Pancreas (tissue), 10 donors: ENCODE results near the gene PKD1L1. TPM values are rescaled to one million over a fixed set of nuclear protein-coding genes. Genes with fewer than 3 reads are reported as not detected.
A peak's percentile ranks its signal among the peaks of the same experiment; 100 is the strongest.

Source experiments
- ATAC-seq, 4 donors: fragments of 200-7000 bp; cut with Tn5 transposase; one replicate each; pipeline versions ENCODE4 v1.8.0 to v1.9.1; 2020; ENCODE audit warnings: mild to moderate bottlenecking in 4 of 4, moderate library complexity in 4 of 4
- DNase-seq, 6 donors: peaks; one replicate each; pipeline ENCODE4 v3.0.0-alpha.2; 2020
- FAIRE-seq: peaks from 2 replicates; lab custom pipeline; 2012; peaks lifted over from hg19 to GRCh38; lab: Jason Lieb, UNC
- H3K27ac ChIP-seq, 4 donors: fragments of 200-600 bp; sonication (generic); 1 replicate in 3 of 4; 2 replicates in 1 of 4; pipeline versions ENCODE4 v1.5.0 to v1.8.0; 2020
- H3K27me3 ChIP-seq, 4 donors: fragments of 200-600 bp; one replicate each; pipeline ENCODE4 v1.8.0; 2021
- H3K36me3 ChIP-seq, 3 donors: fragments of 200-600 bp; sonication (generic) in 1 of 3; one replicate each; pipeline versions ENCODE4 v1.5.0 to v1.8.0; 2020 to 2021
- H3K4me1 ChIP-seq, 3 donors: fragments of 200-600 bp; one replicate each; pipeline ENCODE4 v1.8.0; 2021
- H3K4me3 ChIP-seq, 4 donors: fragments of 200-600 bp; sonication (generic) in 2 of 4; one replicate each; pipeline versions ENCODE4 v1.5.0 to v1.8.0; 2020 to 2021
- H3K9me3 ChIP-seq, 4 donors: fragments of 200-600 bp; one replicate each; pipeline ENCODE4 v1.8.0; 2021
- CTCF ChIP-seq, 4 donors: fragments of 200-600 bp; sonication (generic) in 3 of 4; IDR thresholded peaks; one replicate each; pipeline versions ENCODE4 v1.5.0 to v1.8.0; 2021; ENCODE audit warnings: antibody characterized with exemption in 4 of 4
- WGBS, 2 donors: extraction: QIAGEN DNeasy Blood & Tissue Kit; methylation state at CpG; one replicate each; pipeline ENCODE4 v1.1.7; 2013; 5-methylcytosine and 5-hydroxymethylcytosine counted together
- intact Hi-C, 3 donors: fragments of 100-400 bp; cut with DNase I; formaldehyde crosslinking; loops; one replicate each; pipeline versions ENCODE4 v1.11.1 to v1.14.2; 2022
- polyA plus RNA-seq, 2 donors: library from polyadenylated mRNA; stranded (reverse); fragments of 200-250 nt; gene quantifications; one replicate each; pipeline ENCODE4 v1.2.3, GENCODE V29; 2013
- total RNA-seq, 6 donors: library from RNA; stranded (reverse); fragmentation: NEBNext Ultra II Directional in 4 of 6; extraction: Animal tissue kit (Norgen Biotek cat#: 25700) in 4 of 6; gene quantifications; one replicate each; pipeline versions ENCODE4 v1.2.1 to v1.2.4, GENCODE V29; 2021 to 2023
- donor health status: healthy with polysubstance abuse.
- donor health status: DM: no; HTN: no; CAD: no; lungs with moderate emphysema.
- donor health status: DM: no; HTN: no; CAD: no.
- donor health status: control.
- donor health status: control.
- donor health status: Bipolar disorder and iron deficiency.
- donor health status: DM: yes; HTN: yes; CAD: no.
- donor health status: DM: no; HTN: no; CAD: no.
- donor health status: DM: no; HTN: no; CAD: no.
- donor health status: DM: yes; HTN: yes; CAD: no.

PKD1L1 gene
- total and polyA plus RNA-seq, 8 donors: 0.03 to 0.54 (median 0.13) TPM

- no peak overlapping the region for H3K4me3 ChIP-seq
- intact Hi-C loops: no loop called here
- FAIRE-seq: no peak
- no peak overlapping the region for H3K27ac ChIP-seq
- 90 to 96% methylated on average over 6 of the region's 6 CpGs for WGBS, 2 donors
- no peaks in the 10 kb centered on the region for H3K9me3 ChIP-seq
- peaks cover 0 to 15% (median 15%) of the 10 kb centered on the region in 3 donors for H3K4me1 ChIP-seq
- no peak for DNase-seq
- no peak for TF ChIP-seq CTCF (IDR thresholded peaks at IDR 0.05)
- H3K36me3 ChIP-seq: no peaks in the 10 kb centered on the region
- ATAC-seq: no peak
- no peaks in the 10 kb centered on the region for H3K27me3 ChIP-seq
These were observed 143.3 kb downstream of the PKD1L1 start for GRCh38 chr7:47804767-47805545.

- TF ChIP-seq CTCF (IDR thresholded peaks at IDR 0.05): no peak
- Histone ChIP-seq H3K27ac (no peak overlapping the region), H3K9me3 (no peaks in the 10 kb centered on the region), H3K36me3 (no peaks in the 10 kb centered on the region), H3K4me1 (peaks cover 0 to 11% (median 10%) of the 10 kb centered on the region in 3 donors), H3K4me3 (no peak overlapping the region), H3K27me3 (no peaks in the 10 kb centered on the region)
- ATAC-seq: no peak
- intact Hi-C loops: no loop called here
- DNase-seq: no peak
- FAIRE-seq: no peak
- WGBS, 2 donors: 46 to 62% methylated on average over 4 of the region's 4 CpGs
These were observed 144.4 kb downstream of the PKD1L1 start for GRCh38 chr7:47803846-47804245.

GRCh38 chr7:47803025-47803424 lies 145.2 kb downstream of the PKD1L1 start:
- Histone ChIP-seq H3K27ac (no peak overlapping the region), H3K4me1 (peaks cover 0 to 11% (median 10%) of the 10 kb centered on the region in 3 donors), H3K27me3 (no peaks in the 10 kb centered on the region), H3K9me3 (no peaks in the 10 kb centered on the region), H3K4me3 (no peak overlapping the region), H3K36me3 (no peaks in the 10 kb centered on the region)
- 29% methylated on average over 6 of the region's 6 CpGs for WGBS, 2 donors
- no peak for TF ChIP-seq CTCF (IDR thresholded peaks at IDR 0.05)
- intact Hi-C loops: no loop called here
- no peak for DNase-seq
- FAIRE-seq: no peak
- peak; percentile 56 to 82 (median 66) for ATAC-seq

GRCh38 chr7:47801423-47801822 lies 146.8 kb downstream of the PKD1L1 start:
- DNase-seq (no peak), ATAC-seq (no peak), FAIRE-seq (no peak)
- intact Hi-C loops: no loop called here
- peaks cover 0 to 11% (median 10%) of the 10 kb centered on the region in 3 donors for H3K4me1 ChIP-seq
- no peaks in the 10 kb centered on the region for H3K27me3 ChIP-seq
- H3K9me3 ChIP-seq: no peaks in the 10 kb centered on the region
- no peak overlapping the region for H3K27ac ChIP-seq
- H3K4me3 ChIP-seq: no peak overlapping the region
- WGBS, 2 donors: 85 to 99% methylated on average over 6 of the region's 6 CpGs
- H3K36me3 ChIP-seq: no peaks in the 10 kb centered on the region
- TF ChIP-seq CTCF (IDR thresholded peaks at IDR 0.05): no peak

GRCh38 chr7:47799524-47799923 lies 148.7 kb downstream of the PKD1L1 start:
- H3K27ac ChIP-seq: no peak overlapping the region
- DNase-seq (no peak), ATAC-seq (no peak), FAIRE-seq (no peak)
- no peak overlapping the region for H3K4me3 ChIP-seq
- 95 to 96% methylated on average over 6 of the region's 6 CpGs for WGBS, 2 donors
- intact Hi-C loops: no loop called here
- H3K36me3 ChIP-seq: no peaks in the 10 kb centered on the region
- H3K4me1 ChIP-seq: peaks cover 0 to 11% (median 10%) of the 10 kb centered on the region in 3 donors
- H3K9me3 ChIP-seq: no peaks in the 10 kb centered on the region
- no peaks in the 10 kb centered on the region for H3K27me3 ChIP-seq
- TF ChIP-seq CTCF (IDR thresholded peaks at IDR 0.05): no peak
